Colonic mucosa (tissue), 4 donors: ENCODE results near the gene CMSS1. TPM values are rescaled to one million over a fixed set of nuclear protein-coding genes. Genes with fewer than 3 reads are reported as not detected.

Experiments
- DNase-seq: peaks from one replicate; pipeline ENCODE4 v3.0.0-alpha.2; 2020
- H3K27ac ChIP-seq: fragments of 200-600 bp; one replicate; pipeline ENCODE4 v1.8.0; 2021
- H3K27me3 ChIP-seq: fragments of 200-600 bp; one replicate; pipeline ENCODE4 v1.8.0; 2021
- H3K36me3 ChIP-seq: fragments of 200-600 bp; one replicate; pipeline ENCODE4 v1.8.0; 2021
- H3K4me1 ChIP-seq: fragments of 200-600 bp; one replicate; pipeline ENCODE4 v1.8.0; 2021; ENCODE audit warnings: mild to moderate bottlenecking
- H3K4me3 ChIP-seq: fragments of 200-600 bp; one replicate; pipeline ENCODE4 v1.8.0; 2021
- H3K9ac ChIP-seq, 2 donors: one replicate each; pipeline ENCODE4 v1.7.0; 2013; ENCODE audit warnings: control low read depth in 2 of 2, low read depth in 2 of 2, low read length in 2 of 2
- H3K9me3 ChIP-seq: fragments of 200-600 bp; one replicate; pipeline ENCODE4 v1.8.0; 2021
- CTCF ChIP-seq: fragments of 200-600 bp; IDR thresholded peaks from one replicate; pipeline ENCODE4 v1.8.0; 2022; ENCODE audit warnings: antibody characterized with exemption, mild to moderate bottlenecking
- intact Hi-C: fragments of 100-400 bp; cut with DNase I; formaldehyde crosslinking; loops from one replicate; pipeline ENCODE4 v1.14.1; 2022
- total RNA-seq, 2 donors: library from RNA; stranded (reverse); fragmentation: NEBNext Ultra II Directional in 1 of 2; extraction: Animal tissue kit (Norgen Biotek cat#: 25700) in 1 of 2; gene quantifications; one replicate each; pipeline ENCODE4 v1.2.1, GENCODE V29; 2021
- donor health status: healthy.
- donor health status: DM: no; HTN: no; CAD: no.
- donor health status: DM: no; HTN: no; CAD: no.

CMSS1 gene
- total RNA-seq, 2 donors from 2014 or later, result 10.7 to 24.7 TPM

- Histone ChIP-seq H3K9ac (no peak overlapping the region), H3K4me3 (no peak overlapping the region), H3K27me3 (no peaks in the 10 kb centered on the region), H3K9me3 (no peaks in the 10 kb centered on the region), H3K4me1 (no peaks in the 10 kb centered on the region), H3K27ac (no peak overlapping the region), H3K36me3 (no peaks in the 10 kb centered on the region)
- intact Hi-C loops, result no loop called here
- no peak for TF ChIP-seq CTCF
- DNase-seq, result no peak
Observed at GRCh38 chr3:100067589-100067988, 249.9 kb downstream of the CMSS1 start.

GRCh38 chr3:100068826-100069225 lies 251.2 kb downstream of the CMSS1 start:
- peak; percentile 89 for DNase-seq
- TF ChIP-seq CTCF, result peak; percentile 67
- Histone ChIP-seq H3K36me3 (no peaks in the 10 kb centered on the region), H3K4me1 (peaks cover 4% of the 10 kb centered on the region), H3K4me3 (no peak overlapping the region), H3K9ac (no peak overlapping the region), H3K27ac (no peak overlapping the region), H3K9me3 (no peaks in the 10 kb centered on the region), H3K27me3 (no peaks in the 10 kb centered on the region)
- intact Hi-C loops, result no loop called here

DNA sequence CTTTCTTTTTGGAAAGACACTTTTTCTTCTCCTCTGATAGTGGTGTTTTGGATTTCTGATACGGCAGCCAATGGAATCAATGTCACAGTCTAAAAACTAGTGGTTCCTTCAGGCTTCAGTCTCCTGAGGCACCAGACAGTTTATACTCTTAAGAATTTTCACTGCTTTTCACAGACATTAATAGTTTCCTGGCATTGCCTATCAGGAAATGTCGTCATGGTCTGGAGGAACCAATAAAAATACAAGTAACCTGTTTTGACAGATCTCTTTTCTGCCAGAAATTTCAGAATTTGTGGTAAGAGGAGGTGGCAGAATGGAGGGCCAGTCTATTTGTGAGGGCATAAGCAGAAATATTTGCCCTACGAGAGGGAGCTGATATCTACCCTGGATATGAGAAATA lies 251.8 kb downstream of the CMSS1 start:
- no peaks in the 10 kb centered on the region for H3K36me3 ChIP-seq
- no peaks in the 10 kb centered on the region for H3K9me3 ChIP-seq
- no peak for DNase-seq
- no peaks in the 10 kb centered on the region for H3K27me3 ChIP-seq
- no peak overlapping the region for H3K27ac ChIP-seq
- intact Hi-C loops, result no loop called here
- H3K4me1 ChIP-seq, result peaks cover 4% of the 10 kb centered on the region
- no peak overlapping the region for H3K4me3 ChIP-seq
- TF ChIP-seq CTCF, result no peak
- H3K9ac ChIP-seq, result no peak overlapping the region

DNA sequence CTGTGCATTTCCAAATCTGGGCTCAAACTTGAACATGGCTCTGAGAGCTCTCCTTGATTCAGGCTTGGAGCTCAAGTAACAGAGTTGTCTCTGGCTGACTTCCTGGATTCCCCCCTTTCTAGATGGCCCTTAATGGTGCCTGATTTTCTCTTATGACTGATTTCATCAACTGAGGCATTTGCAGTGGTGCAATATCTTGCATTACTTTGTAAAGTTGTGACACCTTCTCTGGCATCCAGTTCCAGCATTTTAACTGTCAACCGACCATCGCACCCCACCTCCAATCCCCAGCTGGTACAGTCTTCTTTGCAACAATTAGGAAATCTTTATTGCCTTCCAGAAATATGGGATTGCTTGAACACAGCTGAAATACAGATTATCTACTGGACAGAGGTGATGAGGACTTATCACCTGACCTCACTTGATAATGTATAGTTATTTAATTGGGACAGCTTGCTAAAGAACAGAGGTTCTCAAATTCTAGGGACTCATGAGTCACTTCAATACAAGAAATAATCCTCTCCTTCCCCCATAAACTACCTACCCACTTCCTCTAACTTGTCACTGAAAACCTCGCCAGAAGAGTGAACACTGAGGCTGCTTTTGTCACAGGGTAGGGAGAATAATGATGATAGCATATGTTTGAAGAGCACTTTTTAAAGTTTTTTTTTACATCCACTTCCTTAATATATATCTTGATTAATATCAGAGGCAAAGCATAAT lies 254.8 kb downstream of the CMSS1 start:
- intact Hi-C loops, result loop anchor here (5.0 kb wide), 1 partner anchor 180 kb away; no protein-coding TSS in a partner anchor
- H3K27ac ChIP-seq, result no peak overlapping the region
- H3K4me1 ChIP-seq, result peaks cover 10% of the 10 kb centered on the region
- TF ChIP-seq CTCF, result no peak
- no peaks in the 10 kb centered on the region for H3K9me3 ChIP-seq
- H3K9ac ChIP-seq, result no peak overlapping the region
- no peak overlapping the region for H3K4me3 ChIP-seq
- no peak for DNase-seq
- no peaks in the 10 kb centered on the region for H3K27me3 ChIP-seq
- no peaks in the 10 kb centered on the region for H3K36me3 ChIP-seq

GRCh38 chr3:100073049-100073713 lies 255.5 kb downstream of the CMSS1 start:
- intact Hi-C loops, result loop anchor here (5.0 kb wide), 1 partner anchor 179 kb away; no protein-coding TSS in a partner anchor
- no peaks in the 10 kb centered on the region for H3K9me3 ChIP-seq
- H3K27me3 ChIP-seq, result no peaks in the 10 kb centered on the region
- no peak overlapping the region for H3K4me3 ChIP-seq
- peak overlapping the region in 1 of 2 donors; percentile 29 for H3K9ac ChIP-seq
- H3K4me1 ChIP-seq, result peaks cover 10% of the 10 kb centered on the region
- H3K27ac ChIP-seq, result peak overlapping the region; percentile 56
- H3K36me3 ChIP-seq, result no peaks in the 10 kb centered on the region
- DNase-seq, result no peak
- no peak for TF ChIP-seq CTCF
